GM21528 (cell line): ENCODE results near the gene ZMYND8.

Experiments
- ATAC-seq: cut with Tn5 transposase; IDR thresholded peaks from one replicate; pipeline ENCODE4 v1.9.1; 2021; ENCODE audit warnings: mild to moderate bottlenecking, moderate library complexity; ENCODE audit not compliant: unreplicated experiment, low FRiP score

The ZMYND8 gene

DNA sequence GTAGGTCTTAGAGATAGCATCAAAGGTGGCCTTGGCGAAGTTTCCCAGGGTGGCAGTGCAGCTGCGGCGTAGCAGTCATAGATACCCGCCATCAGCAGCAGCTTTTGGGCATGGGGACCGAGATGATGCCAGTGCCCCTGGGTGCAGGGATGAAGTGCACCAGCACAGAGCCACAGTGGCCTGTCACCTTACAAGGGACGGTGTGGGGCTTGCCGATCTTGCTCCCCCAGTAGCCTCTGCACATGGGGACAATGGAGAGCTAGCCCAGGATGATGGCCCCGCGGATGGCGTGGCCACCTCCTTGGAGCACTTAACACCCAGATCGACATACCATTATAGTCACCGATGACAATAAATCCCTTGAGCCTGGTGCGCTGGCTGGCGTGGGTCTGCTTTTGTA lies 195.5 kb downstream of the ZMYND8 start:
- ATAC-seq, result no peak

GRCh38 chr20:47160240-47160639 lies 196.3 kb downstream of the ZMYND8 start:
- no peak for ATAC-seq
